Nephron progenitor cell (in vitro differentiated cells): Measurements from ENCODE around the gene HSP90AA1.

Experiments
- DNase-seq: peaks from one replicate; pipeline ENCODE4 v3.0.0; 2021
- H3K27ac Mint-ChIP-seq: 2 replicates; pipeline ENCODE4 v1.8.0; 2021; ENCODE audit warnings: mild to moderate bottlenecking, moderate library complexity, mixed read lengths
- H3K27me3 Mint-ChIP-seq: 2 replicates; pipeline ENCODE4 v1.8.0; 2021; ENCODE audit warnings: mild to moderate bottlenecking, low read depth, mixed read lengths; ENCODE audit not compliant: poor library complexity
- H3K36me3 Mint-ChIP-seq: 2 replicates; pipeline ENCODE4 v1.8.0; 2021; ENCODE audit warnings: low read depth, mixed read lengths
- H3K4me1 Mint-ChIP-seq: 2 replicates; pipeline ENCODE4 v1.8.0; 2021; ENCODE audit warnings: mixed read lengths
- H3K4me3 Mint-ChIP-seq: 2 replicates; pipeline ENCODE4 v1.8.0; 2021; ENCODE audit warnings: mild to moderate bottlenecking, moderate library complexity, mixed read lengths
- H3K9me3 Mint-ChIP-seq: 2 replicates; pipeline ENCODE4 v1.8.0; 2021; ENCODE audit warnings: mild to moderate bottlenecking, moderate library complexity, mixed read lengths
- TF ChIP-seq, protein P1 (sequence below): fragments of 200-600 bp; sonication (generic); IDR thresholded peaks from 2 replicates; pipeline ENCODE4 v1.5.0; 2021; ENCODE audit warnings: antibody characterized with exemption

Gene HSP90AA1

DNA sequence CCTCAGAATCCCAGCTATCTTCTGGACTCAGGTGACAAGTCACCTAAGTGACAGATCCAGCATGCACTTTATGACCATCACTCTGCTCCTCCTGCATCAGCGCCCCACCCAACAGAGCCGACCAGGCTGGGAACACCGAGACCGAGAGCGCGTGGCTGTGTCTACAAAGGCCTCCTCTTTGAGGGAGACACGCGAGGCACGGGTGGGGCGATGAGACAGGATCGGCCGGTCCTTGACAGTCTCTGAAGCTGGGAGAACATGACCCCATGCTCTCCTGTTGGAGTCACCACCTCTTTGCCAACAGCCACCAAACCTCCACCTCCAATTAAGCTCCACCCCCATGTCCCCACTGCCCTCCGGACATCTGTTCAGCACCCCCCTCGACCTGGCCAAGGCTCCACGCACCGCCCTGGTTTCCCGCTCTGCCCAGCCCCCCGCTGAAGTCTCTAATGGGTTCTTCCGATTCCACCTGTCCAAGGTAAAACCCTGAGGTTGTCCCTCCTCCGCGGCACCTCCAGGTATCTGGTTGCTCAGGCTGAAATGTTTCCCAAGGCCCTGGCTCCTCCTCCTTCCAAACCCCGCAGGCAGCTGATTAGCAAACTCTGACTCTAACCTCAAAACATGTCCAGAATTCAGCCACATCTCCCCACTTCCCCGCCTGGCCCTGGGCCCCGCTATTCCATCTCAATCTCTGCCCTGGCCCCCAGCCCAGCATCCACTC, 31.5 kb downstream of the HSP90AA1 start:
- peaks cover 47% of the 10 kb centered on the region for H3K36me3 Mint-ChIP-seq
- DNase-seq, result no peak
- H3K4me3 Mint-ChIP-seq, result no peak overlapping the region

DNA sequence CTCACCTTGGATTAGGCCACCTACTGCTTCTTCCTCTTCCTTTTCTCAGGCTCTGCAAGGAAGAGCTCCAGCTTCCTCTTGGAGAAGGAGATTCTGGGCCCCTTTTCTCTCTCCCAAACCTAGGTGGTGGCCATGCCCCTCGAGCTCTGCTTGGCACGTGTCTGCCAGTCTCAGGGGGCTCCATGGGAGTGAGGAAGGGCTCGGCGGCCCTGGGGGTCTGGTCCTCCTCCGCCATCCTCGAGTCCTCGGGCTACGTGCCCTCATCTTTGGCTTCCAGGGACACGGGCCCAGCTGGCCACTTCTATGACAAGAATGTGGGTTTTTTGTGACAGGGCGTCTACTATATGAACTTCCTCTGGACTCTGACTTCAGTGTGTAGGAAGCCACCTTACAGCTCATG, 34.3 kb downstream of the HSP90AA1 start:
- Mint-ChIP-seq H3K9me3 (no peaks in the 10 kb centered on the region), H3K4me1 (peaks cover 52% of the 10 kb centered on the region), H3K27ac (no peak overlapping the region), H3K36me3 (peaks cover 70% of the 10 kb centered on the region), H3K4me3 (no peak overlapping the region), H3K27me3 (peaks cover 5% of the 10 kb centered on the region)
- DNase-seq, result no peak
- TF ChIP-seq, protein P1, sequence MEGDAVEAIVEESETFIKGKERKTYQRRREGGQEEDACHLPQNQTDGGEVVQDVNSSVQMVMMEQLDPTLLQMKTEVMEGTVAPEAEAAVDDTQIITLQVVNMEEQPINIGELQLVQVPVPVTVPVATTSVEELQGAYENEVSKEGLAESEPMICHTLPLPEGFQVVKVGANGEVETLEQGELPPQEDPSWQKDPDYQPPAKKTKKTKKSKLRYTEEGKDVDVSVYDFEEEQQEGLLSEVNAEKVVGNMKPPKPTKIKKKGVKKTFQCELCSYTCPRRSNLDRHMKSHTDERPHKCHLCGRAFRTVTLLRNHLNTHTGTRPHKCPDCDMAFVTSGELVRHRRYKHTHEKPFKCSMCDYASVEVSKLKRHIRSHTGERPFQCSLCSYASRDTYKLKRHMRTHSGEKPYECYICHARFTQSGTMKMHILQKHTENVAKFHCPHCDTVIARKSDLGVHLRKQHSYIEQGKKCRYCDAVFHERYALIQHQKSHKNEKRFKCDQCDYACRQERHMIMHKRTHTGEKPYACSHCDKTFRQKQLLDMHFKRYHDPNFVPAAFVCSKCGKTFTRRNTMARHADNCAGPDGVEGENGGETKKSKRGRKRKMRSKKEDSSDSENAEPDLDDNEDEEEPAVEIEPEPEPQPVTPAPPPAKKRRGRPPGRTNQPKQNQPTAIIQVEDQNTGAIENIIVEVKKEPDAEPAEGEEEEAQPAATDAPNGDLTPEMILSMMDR, result no peak

More for the DNA sequence above, 31.5 kb downstream of the HSP90AA1 start:
- Mint-ChIP-seq H3K9me3 (no peaks in the 10 kb centered on the region), H3K27me3 (peaks cover 8% of the 10 kb centered on the region), H3K4me1 (peaks cover 55% of the 10 kb centered on the region), H3K27ac (peak overlapping the region; percentile 99)
- TF ChIP-seq, protein P1, result no peak

DNA sequence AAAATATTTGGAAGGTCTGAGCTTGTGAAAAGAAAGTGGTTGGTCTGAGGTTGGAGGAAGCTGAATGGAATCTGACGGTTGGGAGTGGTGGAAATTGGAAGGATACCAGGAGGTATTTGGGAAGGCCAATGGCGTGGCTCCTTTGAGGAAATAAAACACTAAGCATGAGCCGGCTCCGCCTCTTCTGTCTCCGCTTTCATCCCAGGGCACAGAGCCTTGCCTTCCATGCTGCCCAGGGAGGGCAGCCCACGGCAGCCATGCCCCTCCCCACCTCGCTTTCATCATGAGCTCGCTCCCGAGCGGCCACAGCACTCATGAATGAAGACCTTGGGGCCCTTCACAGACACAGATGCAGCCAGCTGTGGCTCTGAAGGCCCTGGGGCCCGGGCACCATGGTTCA, 36.2 kb downstream of the HSP90AA1 start:
- DNase-seq, result peak; percentile 42
- Mint-ChIP-seq H3K36me3 (peaks cover 70% of the 10 kb centered on the region), H3K4me1 (peaks cover 33% of the 10 kb centered on the region), H3K27ac (peak overlapping the region; percentile 94), H3K4me3 (no peak overlapping the region), H3K9me3 (no peaks in the 10 kb centered on the region), H3K27me3 (peaks cover 3% of the 10 kb centered on the region)
- TF ChIP-seq, protein P1, result no peak

DNA sequence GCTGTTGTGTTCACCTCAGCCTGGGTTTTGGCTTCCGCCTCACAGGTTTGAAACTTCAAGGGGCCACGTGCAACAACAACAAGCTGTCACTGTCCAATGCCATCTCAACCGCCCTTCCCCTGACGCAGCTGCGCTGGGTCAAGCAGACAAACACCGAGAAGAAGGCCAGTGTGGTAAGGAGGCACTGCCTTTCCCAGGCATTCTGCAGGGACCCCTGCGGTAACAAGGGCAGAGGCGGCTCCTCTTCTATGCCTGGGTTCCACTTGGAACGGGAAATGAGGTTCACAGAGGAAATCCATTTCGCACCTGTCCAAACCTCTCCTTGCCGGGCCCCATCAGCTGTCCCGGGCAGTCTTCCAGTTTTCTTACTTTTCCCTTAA, 36.8 kb downstream of the HSP90AA1 start:
- Mint-ChIP-seq H3K27ac (peak overlapping the region; percentile 94), H3K27me3 (peaks cover 3% of the 10 kb centered on the region), H3K9me3 (no peaks in the 10 kb centered on the region), H3K36me3 (peaks cover 66% of the 10 kb centered on the region), H3K4me1 (peaks cover 27% of the 10 kb centered on the region), H3K4me3 (no peak overlapping the region)
- DNase-seq, result no peak
- TF ChIP-seq, protein P1, result no peak

DNA sequence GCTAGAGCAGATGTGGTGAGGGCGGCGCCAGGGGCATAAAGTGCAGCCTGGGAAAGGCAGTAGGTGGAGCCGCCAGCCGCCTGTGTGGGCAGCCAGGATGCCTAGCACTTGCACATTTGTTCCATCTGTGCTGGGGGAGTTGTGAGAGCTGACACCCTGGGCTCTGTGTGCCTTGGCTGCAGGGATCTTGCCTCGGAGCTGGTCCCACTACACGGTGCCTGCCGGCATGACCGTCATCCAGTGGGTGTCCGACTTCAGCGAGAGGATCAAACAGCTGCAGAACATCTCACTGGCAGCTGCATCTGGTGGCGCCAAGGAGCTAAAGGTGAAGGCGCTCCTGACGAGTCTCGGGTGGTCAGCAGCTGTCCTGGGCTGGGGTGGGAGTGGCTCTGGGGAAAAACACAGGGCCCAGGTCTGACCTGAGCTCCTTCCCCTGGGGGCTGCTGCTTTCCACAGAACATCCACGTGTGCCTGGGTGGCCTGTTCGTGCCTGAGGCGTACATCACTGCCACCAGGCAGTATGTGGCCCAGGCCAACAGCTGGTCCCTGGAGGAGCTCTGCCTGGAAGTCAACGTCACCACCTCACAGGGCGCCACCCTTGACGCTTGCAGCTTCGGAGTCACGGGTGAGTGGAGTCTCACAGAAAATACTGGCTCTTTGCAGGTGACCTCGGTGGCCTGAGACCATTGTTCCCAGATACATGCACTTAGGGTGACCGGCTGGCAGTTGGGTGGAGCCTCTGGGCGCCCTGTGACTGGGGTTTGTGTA, 37.4 kb downstream of the HSP90AA1 start:
- Mint-ChIP-seq H3K27me3 (peaks cover 3% of the 10 kb centered on the region), H3K4me1 (peaks cover 25% of the 10 kb centered on the region), H3K4me3 (no peak overlapping the region), H3K27ac (no peak overlapping the region), H3K36me3 (peaks cover 68% of the 10 kb centered on the region), H3K9me3 (no peaks in the 10 kb centered on the region)
- DNase-seq, result no peak
- TF ChIP-seq, protein P1, result no peak
